Activated CD4-positive, alpha-beta T cell treated with anti-CD3 and anti-CD28 coated beads for 24 hours (primary cell): Measurements from ENCODE around the gene AP1S3.
"Not testable (repeated sequence)": the region's sequence is repeated elsewhere in the genome, so short reads cannot be mapped to it uniquely, and the experiment has no call there.

ENCODE experiments used
- DNase-seq, 2 donors: peaks; one replicate each; pipeline ENCODE4 v3.0.0-alpha.2; 2020; ENCODE audit warnings: low read depth in 2 of 2

AP1S3 gene

DNA sequence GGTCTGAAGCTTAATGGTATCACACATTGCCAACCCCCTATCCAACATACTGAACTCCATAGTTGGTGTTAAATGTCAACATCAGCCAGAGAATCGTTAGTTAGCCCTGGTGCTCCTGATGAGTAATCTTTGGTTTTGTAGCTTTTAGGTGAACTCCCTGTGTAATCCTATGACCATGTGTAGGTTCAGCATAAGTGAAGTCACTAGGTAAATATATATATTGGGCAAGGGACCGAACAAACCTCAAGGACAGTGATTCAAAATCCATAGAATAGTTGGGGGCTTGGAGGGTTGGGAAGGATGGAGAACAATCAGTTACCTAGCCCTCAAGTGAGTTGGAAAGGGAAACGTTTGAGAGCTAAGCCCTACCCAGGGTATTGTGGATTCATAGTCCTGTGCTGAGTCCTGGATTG lies 16.0 kb upstream of the AP1S3 start:
- no peak for DNase-seq

DNA sequence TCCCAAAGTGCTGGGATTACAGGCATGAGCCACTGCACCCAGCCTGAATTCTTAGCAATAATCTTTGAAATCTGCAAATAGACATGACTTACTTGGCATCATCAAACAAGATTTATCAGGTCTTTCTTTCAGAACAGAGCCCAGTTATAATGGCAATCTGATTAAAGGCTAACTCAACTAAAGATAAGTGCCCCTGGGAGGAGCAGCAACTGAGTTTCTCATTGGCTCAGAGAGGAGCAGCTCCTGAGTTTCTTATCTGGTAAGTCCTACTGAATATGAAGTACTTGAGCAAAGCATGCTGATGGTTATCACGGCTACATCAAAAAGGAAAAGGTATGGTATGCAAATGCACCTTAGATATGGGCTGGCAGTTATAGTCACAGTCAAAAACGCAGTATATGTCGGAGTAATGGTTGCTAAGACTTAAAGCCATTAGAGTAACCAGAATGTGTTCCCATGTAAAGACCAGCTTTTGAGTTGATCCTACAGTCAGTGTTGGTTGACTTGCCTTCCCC lies 15.0 kb upstream of the AP1S3 start:
- no peak for DNase-seq

DNA sequence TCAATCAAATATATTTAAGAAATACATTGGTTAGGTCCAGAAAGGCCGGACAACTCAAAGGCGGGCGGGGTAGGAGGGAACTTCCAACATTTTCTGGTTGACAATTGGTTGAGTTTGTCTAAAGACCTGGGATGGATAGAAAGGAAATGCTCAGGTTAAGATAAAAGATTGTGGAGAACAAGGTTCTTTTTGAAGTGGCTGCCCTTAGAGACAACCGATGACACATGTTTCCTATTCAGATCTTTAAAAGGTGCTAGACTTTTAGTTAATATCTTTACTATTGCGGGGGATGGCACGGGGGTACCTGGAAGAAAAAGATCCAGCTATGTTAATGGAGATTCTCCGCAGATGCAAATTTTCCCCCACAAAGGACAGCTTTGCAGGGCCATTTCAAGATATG lies 10.0 kb upstream of the AP1S3 start:
- DNase-seq, result no peak

DNA sequence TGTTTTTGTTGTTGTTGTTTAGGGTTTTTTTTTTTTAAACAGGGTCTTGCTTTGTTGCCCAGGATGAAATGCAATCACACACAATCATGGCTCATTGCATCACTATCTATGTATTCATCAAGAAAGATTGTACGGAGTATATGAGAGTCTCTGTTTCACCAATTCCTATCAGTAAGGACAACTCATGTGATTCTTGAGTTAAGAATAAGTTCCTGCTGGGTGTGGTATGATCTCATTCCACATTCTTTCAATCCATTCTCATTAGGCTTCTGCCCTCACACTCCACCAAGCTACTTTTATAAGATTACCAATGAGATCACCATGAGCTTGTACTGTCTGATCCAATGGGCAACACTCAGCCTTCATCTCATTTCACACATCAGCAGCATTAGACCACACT lies 9.1 kb upstream of the AP1S3 start:
- DNase-seq, result no peak

DNA sequence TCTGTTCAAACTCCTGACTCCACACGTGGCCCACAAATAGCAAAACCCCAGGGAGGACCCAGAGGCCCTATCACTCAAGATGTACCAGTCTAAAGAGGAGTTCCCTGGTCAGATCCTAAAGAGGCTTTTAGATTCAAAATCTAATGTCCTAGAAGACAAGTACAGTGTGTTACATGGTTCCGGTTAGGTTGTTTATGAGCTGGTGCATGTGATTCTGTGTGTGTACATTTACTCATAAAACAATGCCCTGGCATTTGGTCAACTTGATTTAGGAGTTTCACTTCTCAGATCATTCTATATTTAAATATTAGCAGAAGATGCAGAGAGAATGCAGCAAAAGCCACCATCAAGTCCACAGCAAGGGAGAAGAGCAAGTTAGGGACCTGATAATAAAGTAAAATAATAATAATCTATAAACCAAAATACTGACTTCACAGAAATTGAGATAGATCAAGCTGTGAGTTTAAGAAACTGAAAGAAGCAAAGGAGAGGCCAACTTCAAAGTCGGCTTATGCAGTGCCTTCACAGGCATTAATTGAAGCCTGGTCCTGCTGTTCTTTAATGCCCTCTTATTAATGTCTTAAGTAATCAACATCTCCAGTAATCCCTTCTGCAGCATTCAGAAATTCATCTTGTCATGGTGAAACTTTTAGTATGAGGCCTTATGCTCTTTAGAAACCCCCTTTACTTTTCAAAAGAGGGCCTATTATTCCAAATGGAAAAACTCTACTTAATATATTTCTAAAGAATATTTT lies 4.2 kb upstream of the AP1S3 start:
- DNase-seq, result no peak

DNA sequence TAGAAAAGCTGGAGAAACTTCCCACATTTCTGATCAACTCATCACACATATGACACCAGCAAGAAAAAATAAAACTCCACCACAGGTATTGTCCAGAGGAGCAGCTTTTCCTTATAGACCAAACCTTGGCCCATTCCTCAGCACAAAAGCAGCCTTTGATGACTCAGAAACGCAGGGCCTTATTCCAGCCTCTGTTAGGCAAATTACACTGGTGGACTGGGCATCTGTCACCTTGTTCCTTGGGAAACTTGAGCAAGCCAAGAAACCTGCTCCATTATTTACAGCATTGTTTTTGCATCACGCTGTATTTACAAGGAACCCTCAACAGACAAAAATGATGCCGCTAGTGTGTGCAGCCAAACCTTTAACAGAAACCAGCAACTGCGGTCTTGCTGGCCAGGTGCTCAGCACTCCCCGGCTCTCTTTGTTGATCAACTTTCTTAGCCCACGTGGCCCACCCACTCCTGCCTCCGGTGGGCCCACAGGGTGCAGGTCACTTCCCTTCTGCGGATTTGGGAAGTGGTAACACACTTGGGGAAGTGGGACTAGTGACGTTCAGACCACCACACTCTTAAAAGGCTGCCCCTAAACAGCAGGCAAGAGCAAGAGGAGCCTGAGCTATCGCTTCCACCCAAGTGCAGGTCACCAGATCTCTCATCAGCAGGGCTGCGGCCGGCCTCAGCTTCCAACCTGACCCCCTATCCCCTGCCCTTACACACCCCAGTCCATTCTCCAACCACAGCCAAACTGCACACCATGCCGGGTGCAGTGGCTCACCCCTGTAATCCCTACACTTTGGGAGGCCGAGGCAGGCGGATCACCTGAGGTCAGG lies 1.5 kb downstream of the AP1S3 start:
- DNase-seq, result no peak

DNA sequence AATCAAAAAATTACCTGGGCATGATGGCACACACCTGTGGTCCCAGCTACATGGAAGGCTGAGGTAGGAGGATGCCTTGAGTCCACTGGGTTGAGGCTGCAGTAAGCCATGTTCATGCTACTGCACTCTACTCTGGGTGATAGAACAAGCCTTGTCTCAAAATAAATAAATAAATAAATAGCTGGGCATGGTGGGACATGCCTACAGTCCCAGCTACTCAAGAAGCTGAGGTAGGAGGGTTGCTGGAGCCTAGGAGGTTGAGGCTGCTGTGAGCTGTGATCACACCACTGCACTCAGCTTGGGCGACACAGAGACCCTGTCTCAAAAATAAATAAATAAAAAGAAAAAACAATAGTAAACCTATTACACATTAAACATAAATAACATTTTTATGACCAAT lies 3.0 kb downstream of the AP1S3 start:
- DNase-seq, result no peak

DNA sequence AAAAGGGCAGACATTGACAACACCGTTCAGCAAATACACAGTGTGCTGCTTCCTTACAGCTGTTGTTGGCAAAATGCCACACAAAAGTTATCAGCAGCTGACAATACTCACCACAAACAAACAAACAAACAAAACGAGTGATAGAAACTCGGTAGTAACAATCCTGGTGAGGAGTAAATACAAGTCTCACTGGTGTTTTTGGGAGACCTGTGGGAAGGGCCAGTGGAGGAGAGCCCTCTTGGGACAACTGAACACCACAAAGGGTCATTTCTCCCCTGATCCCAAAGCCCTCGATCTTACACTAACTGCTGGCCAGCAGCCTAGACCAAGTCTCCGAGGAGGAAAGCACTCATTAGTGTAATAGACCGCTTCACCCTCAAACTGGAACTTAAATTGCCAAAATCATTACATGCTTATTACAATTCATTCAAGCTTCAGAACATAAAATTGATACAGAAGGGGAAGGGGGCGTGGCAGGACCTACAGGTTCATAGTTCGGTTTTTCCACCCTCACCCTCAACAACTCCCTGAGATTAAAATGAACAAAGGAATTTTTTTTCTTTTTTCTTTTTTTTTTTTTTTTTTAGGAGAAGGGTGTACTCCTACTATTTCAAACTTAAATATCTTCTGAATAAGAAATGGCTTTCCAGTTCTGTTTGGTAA lies 5.0 kb downstream of the AP1S3 start:
- no peak for DNase-seq

DNA sequence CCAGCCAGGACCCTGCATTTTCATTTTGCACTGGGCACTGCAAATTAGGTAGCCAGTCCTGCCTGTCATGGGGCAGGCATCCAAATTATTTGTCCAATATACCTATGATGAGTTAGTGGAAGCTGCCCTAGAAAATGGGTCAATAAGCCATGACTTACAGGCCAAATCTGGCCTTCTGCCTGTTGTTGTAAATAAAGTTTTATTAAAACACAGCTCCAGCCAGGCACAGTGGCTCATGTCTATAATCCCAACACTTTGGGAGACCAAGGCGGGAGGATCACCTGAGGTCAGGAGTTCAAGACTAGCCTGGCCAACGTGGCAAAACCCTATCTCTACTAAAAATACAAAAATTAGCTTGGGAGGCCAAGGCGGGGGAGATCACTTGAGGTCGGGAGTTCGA lies 8.3 kb downstream of the AP1S3 start:
- DNase-seq, result no peak

DNA sequence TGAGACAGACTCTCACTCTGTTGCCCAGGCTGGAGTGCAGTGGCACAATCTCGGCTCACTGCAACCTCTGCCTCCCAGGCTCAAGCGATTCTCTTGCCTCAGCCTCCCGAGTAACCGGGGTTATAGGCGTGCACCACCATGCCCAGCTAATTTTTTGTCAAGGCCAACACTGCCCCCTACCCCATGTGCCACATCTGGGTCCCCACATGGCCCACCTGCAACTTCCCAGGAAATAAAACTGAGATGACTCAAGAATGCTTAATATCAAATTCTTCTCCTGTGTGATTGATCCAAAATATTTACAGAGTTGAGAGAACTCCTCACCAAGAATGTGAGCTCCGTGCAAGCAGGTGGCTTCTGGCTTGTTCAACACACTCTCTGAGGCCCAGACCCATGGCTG lies 9.1 kb downstream of the AP1S3 start:
- DNase-seq, result no peak

DNA sequence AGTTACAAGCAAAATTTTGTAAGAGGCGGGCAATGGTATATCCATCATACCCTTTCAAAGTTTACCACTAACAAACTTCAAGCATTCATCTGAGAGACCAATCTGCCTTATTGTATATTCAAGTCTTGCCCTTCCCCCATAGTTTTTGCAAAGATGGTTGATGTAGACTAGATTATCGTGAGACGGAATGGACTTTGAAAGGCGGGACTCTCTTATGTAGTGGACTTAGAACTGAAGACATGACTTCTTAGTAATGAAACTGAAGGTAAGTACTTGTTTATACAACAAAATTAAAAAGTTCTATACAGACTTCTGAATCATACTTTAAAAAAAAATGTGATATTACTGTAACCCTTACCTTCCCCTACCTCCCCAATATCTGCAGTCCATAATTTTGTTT lies 10.4 kb downstream of the AP1S3 start:
- no peak for DNase-seq

DNA sequence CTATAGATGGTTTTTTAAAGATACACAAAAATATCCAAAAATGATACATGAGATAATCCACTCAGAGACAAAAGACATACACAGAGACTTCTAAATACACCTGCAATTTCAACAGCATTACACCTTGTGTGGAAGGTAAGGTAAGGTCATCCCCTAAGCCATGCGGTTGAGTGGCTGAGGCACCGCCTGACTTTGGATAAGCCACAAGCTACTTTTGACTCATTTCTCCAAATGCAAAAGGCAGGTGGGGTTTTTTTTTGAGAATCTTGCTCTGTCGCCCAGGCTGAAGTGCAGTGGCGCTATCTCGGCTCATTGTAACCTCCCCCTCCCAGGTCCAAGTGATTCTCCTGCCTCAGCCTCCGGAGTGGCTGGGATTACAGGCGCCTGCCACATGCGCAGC lies 13.1 kb downstream of the AP1S3 start:
- no peak for DNase-seq

DNA sequence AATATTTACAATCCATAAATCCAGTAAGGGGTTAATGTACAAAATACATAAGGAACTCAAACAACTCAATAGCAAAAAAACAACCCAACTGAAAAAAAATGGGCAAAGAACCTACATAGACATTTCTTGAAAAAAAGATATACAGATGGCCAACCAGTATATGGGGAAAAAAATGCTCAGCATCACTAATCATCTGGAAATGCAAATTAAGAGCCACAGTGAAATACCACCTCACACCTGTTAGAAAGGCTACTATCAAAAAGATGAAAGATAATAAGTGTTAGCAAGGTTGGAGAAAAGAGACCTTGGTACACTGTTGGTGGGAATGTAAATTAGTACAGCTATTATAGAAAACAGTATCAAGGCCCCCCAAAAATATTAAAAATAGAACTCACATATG lies 14.6 kb downstream of the AP1S3 start:
- no peak for DNase-seq

DNA sequence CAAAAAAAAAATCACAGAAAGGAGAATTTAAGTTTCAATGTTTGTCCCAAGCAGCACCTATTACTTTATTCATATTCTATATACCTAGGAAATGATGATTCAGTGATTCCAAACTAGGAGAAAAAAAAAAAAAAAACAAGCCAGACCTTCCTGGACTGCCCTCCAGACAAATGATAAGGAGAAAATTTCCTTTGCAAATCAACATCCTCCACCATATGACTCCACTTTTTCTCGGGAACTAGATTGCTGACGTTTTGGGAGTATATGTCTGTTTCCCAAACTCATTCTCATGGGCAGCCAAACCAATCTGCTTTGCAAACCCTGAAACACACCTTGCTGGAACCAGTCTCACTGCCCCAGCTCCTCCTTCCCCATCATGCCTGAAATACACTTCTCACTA lies 16.8 kb downstream of the AP1S3 start:
- DNase-seq, result no peak

DNA sequence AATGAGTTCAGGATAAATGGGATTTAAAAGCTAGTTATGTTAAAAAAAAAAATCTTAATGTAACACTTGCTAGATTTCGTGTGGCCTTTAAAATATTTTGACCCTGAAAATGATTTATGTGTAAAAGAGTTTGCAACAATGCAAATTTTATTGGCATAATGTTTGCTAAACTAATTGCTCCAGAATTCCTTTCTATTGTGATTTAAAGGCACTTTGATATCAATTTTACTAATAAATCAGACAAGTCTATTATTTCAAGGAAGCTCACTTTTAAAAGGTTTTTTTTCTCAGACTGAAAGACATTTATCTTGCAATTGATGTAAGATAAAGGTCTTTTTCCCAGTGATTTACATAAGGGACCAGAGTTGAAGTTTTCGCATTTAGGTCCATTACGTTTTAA lies 17.5 kb downstream of the AP1S3 start:
- no peak for DNase-seq

DNA sequence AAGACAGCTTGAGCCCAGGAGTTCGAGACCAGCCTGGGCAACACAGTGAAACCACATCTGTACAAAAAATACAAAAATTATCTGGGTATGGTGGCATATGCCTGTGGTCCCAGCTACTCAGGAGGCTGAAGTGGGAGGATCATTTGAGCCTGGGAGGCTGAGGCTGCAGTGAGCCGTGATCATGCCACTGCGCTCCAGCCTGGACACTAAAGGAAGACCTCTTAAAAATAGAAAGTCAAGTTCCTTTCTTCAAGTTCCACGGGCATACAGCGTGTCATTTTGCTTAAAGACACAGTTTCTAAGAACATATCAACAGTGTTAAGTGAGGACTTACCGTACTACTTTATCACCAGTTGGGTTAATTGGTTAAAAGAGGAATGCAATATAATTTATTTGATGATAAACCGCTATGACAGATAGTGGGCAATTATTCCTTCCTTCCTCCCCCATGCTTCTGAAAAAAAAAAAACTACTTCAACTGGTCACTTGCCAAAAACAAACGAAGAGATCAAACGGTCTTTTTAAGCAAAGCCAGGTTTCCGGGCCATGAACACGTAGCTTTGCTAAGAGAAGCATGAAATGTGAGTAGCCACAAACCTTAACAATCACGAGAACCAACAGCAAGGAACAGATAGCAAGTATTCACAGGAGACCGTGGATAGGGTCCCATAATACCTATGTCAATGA lies 21.4 kb downstream of the AP1S3 start:
- no peak for DNase-seq

DNA sequence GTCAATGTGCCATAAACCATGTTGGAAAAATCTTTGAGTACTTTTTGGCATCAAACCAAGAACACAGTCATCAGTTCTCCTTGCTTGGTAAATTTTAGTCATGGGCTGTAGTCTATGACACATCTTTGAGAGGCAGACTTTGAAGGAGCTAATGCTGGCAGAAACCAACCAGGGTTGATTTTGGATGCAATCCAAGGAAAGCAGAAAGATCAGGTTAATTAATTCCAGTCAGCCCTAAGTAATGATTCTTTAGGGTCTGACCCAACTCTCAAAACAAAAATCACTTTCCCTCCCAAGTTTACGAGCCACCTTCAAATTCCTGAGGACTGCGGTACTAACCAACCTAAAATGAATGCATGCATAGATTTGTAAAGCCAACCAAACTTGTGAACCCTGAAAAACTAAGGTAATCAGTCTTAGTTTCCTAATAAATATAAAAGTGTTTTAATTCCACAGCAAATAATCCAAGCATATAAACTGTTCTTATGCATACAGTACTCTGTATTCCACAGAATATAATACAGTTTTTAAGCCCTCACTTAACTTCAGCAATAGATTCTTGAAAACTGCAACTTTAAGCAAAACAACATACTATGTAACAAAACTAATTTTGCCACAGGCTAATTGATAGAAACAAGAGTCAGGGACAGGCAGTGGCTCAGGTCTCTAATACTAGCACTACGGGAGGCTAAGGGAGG lies 22.0 kb downstream of the AP1S3 start:
- no peak for DNase-seq

DNA sequence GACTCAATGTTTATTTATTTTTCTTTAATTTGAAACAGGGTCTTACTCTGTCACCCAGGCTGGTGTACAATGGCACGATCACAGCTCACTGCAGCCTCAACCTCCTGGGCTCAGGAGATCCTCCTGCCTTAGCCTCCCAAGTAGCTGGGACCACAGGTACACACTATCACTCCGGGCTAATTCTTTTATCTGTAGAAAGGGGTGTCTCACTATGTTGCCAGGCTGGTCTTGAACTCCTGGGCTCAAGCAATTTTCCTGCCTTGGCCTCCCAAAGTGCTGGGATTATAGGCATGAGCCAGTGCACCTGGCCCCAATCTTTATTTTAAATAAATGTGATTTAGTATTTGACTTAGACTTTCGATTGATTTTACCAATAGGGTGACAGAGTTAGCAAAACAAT lies 22.6 kb downstream of the AP1S3 start:
- not testable (repeated sequence) for DNase-seq

DNA sequence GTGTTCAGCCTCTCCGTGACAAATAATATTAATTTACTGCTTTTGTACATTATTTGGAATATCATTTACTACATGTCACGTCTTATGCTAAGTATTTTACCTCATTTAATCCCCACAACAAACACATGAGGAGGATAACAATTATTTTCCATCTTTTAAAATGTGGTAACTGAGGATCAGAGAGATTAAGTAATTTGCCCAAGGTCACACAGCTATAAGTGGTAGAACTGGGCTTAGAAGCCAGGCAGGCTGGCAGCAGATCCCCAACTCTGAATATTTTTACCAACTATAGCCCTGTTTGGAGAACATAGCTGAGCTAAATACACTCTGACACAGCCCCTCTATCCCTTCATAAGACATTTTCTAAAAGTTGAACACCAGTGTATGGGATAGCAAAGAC lies 24.1 kb downstream of the AP1S3 start:
- no peak for DNase-seq

DNA sequence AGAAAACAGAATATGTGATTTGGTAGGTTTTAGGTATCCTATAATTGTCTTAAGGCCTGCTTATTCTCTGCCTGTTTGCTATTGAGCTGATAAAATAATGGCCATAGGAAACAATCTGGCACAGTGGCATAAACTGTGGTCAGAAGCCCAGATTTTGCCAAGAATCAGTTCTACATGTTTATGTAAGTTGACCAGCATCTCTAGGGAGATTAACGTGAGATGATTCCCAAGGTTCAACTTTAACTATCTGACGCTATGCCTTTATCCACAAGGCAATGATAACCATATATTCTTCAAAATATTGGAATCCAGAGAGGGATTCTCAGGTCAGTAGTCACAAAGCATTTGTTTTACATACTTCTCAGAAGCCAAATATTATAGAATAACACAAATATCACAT lies 25.6 kb downstream of the AP1S3 start:
- DNase-seq, result no peak

DNA sequence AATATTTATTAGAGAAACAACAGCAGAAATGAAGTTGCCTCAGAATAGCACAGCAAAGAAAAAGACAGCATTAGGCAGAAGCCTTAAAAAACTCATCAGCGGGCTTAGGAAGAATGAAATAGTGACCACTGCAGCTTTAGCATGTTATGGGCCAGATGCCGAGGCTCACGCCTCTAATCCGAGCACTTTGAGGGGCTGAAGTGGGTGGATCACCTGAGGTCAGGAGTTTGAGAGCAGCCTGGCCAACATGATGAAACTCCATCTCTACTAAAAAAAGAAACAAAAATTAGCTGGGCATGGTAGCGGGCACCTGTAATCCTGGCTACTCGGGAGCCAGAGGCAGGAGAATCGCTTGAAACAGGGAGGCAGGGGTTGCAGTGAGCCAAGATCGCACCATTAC lies 32.4 kb downstream of the AP1S3 start:
- DNase-seq, result no peak
